22Rv1 (cell line): ENCODE data around the gene NADK.

ENCODE experiments used
- CTCF ChIP-seq: fragments of 450-650 bp; IDR thresholded peaks from 2 replicates; pipeline ENCODE4 v1.5.1; 2017; ENCODE audit warnings: mild to moderate bottlenecking
- ZFX ChIP-seq: fragments of 450-650 bp; IDR thresholded peaks from 2 replicates; pipeline ENCODE4 v1.6.1; 2017; ENCODE audit warnings: antibody characterized with exemption, borderline replicate concordance

GRCh38 chr1:1752636-1753606 is 25.3 kb downstream of the NADK start:
- TF ChIP-seq CTCF (no peak), ZFX (no peak)
